Breast epithelium (tissue), 4 donors: Measurements from ENCODE around the gene TFPI. TPM values are rescaled to one million over a fixed set of nuclear protein-coding genes. Genes with fewer than 3 reads are reported as not detected.
"Not testable (repeated sequence)": the region's sequence is repeated elsewhere in the genome, so short reads cannot be mapped to it uniquely, and the experiment has no call there.

Experiments used
- DNase-seq, 2 donors: peaks; one replicate each; pipeline ENCODE4 v3.0.0-alpha.2; 2019; ENCODE audit warnings: low spot score in 2 of 2
- H3K27ac ChIP-seq, 2 donors: fragments of 200-600 bp; sonication (generic) in 1 of 2; one replicate each; pipeline ENCODE4 v1.5.1; 2016 to 2019; ENCODE audit warnings: mild to moderate bottlenecking in 1 of 2
- H3K27me3 ChIP-seq, 2 donors: fragments of 200-600 bp; sonication (generic) in 1 of 2; one replicate each; pipeline versions ENCODE4 v1.5.1 to v1.6.0; 2017 to 2019; ENCODE audit warnings: control low read depth in 1 of 2, mild to moderate bottlenecking in 1 of 2
- H3K36me3 ChIP-seq: fragments of 200-600 bp; one replicate; pipeline ENCODE4 v1.5.1; 2019
- H3K4me1 ChIP-seq, 2 donors: fragments of 200-600 bp; sonication (generic); one replicate each; pipeline ENCODE4 v1.5.1; 2016 to 2019; ENCODE audit warnings: control low read depth in 1 of 2
- H3K4me3 ChIP-seq, 3 donors: fragments of 200-600 bp; sonication (generic); 1 replicate in 2 of 3; 2 replicates in 1 of 3; pipeline ENCODE4 v1.5.1; 2016 to 2019; ENCODE audit warnings: mild to moderate bottlenecking in 3 of 3, moderate library complexity in 2 of 3
- H3K9me3 ChIP-seq, 2 donors: fragments of 200-600 bp; sonication (generic) in 1 of 2; one replicate each; pipeline ENCODE4 v1.5.1; 2016 to 2019; ENCODE audit warnings: control low read depth in 1 of 2
- POLR2A ChIP-seq: fragments of 450-650 bp; IDR thresholded peaks from one replicate; pipeline ENCODE4 v1.6.1; 2016; ENCODE audit warnings: antibody characterized with exemption, mild to moderate bottlenecking, moderate library complexity
- POLR2AphosphoS5 ChIP-seq, 3 donors: sonication (generic); formaldehyde crosslinking; IDR thresholded peaks; one replicate each; pipeline ENCODE4 v1.6.1; 2017; ENCODE audit warnings: antibody characterized with exemption in 3 of 3
- intact Hi-C: fragments of 100-400 bp; cut with DNase I; formaldehyde crosslinking; loops from one replicate; pipeline ENCODE4 v1.15.1; 2023; ENCODE audit warnings: low total_unique reads
- total RNA-seq, 3 donors: library from RNA; depleted of rRNA; stranded (reverse); fragments of >200 nt; gene quantifications; one replicate each; pipeline ENCODE4 v1.1.0, GENCODE V29; 2016
- TF ChIP-seq, protein P1 (sequence below), 3 donors: fragments of 450-650 bp; IDR thresholded peaks; one replicate each; pipeline ENCODE4 v1.5.1; 2016 to 2017; ENCODE audit warnings: antibody characterized with exemption in 3 of 3, mild to moderate bottlenecking in 3 of 3, moderate library complexity in 3 of 3

TFPI gene
- total RNA-seq, 3 donors from 2014 or later = 52.4 to 105 (median 90.1) TPM

DNA sequence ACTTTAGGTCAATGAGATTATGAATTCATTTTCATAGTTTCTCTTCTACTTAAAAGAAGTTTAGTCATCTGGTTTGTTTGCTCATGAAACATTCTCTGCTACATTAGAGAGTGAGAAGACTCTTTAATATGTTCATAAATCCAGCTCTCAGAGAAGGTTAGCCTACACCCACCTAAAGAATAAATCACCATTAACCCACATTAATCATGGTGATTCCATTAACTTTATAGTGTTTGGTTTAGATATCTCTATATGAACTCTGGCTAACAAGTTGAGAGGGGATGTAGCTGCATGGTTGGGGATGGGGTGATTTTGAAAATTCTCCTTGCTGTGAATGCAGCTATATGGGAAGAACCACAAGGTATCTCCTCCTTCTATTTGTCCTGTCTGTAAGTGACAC, 10.7 kb downstream of the TFPI start:
- DNase-seq = no peak
- intact Hi-C loops = no loop called here
- TF ChIP-seq POLR2A = no peak
- TF ChIP-seq POLR2AphosphoS5 (IDR thresholded peaks at IDR 0.05) = no peak
- TF ChIP-seq, protein P1, sequence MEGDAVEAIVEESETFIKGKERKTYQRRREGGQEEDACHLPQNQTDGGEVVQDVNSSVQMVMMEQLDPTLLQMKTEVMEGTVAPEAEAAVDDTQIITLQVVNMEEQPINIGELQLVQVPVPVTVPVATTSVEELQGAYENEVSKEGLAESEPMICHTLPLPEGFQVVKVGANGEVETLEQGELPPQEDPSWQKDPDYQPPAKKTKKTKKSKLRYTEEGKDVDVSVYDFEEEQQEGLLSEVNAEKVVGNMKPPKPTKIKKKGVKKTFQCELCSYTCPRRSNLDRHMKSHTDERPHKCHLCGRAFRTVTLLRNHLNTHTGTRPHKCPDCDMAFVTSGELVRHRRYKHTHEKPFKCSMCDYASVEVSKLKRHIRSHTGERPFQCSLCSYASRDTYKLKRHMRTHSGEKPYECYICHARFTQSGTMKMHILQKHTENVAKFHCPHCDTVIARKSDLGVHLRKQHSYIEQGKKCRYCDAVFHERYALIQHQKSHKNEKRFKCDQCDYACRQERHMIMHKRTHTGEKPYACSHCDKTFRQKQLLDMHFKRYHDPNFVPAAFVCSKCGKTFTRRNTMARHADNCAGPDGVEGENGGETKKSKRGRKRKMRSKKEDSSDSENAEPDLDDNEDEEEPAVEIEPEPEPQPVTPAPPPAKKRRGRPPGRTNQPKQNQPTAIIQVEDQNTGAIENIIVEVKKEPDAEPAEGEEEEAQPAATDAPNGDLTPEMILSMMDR (IDR thresholded peaks at IDR 0.05) = no peak
- H3K27ac ChIP-seq = peak overlapping the region in 1 of 2 donors; percentile 62
- no peaks in the 10 kb centered on the region for H3K9me3 ChIP-seq
- H3K36me3 ChIP-seq = no peaks in the 10 kb centered on the region
- no peak overlapping the region for H3K4me3 ChIP-seq
- no peaks in the 10 kb centered on the region for H3K27me3 ChIP-seq
- H3K4me1 ChIP-seq = no peaks in the 10 kb centered on the region

DNA sequence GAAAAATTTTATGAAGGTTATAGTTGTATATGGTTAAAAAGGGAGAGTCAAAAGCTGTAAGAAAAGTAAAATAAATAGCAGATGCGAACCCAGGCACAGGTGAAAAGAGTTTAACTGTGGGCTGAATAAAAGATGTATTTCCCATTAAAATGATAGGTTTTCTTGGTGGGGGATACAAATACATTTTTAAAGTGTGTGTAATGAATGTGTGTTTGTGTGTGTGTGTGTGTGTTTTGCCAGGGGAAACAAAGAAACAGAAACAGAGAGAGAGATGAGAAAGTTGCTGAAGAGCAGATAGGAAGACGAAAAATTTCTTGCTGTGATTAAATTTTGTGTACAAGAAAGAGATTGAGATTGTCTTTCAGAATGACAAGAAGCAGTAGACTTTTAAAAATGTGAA, 12.1 kb downstream of the TFPI start:
- peak overlapping the region; percentile 58 to 62 for H3K27ac ChIP-seq
- H3K4me1 ChIP-seq = no peaks in the 10 kb centered on the region
- H3K36me3 ChIP-seq = no peaks in the 10 kb centered on the region
- DNase-seq = no peak
- peak overlapping the region in 1 of 3 donors; percentile 14 for H3K4me3 ChIP-seq
- intact Hi-C loops = no loop called here
- no peaks in the 10 kb centered on the region for H3K9me3 ChIP-seq
- TF ChIP-seq POLR2AphosphoS5 (IDR thresholded peaks at IDR 0.05) = no peak
- TF ChIP-seq, protein P1 (IDR thresholded peaks at IDR 0.05) = no peak
- TF ChIP-seq POLR2A = no peak
- H3K27me3 ChIP-seq = no peaks in the 10 kb centered on the region

DNA sequence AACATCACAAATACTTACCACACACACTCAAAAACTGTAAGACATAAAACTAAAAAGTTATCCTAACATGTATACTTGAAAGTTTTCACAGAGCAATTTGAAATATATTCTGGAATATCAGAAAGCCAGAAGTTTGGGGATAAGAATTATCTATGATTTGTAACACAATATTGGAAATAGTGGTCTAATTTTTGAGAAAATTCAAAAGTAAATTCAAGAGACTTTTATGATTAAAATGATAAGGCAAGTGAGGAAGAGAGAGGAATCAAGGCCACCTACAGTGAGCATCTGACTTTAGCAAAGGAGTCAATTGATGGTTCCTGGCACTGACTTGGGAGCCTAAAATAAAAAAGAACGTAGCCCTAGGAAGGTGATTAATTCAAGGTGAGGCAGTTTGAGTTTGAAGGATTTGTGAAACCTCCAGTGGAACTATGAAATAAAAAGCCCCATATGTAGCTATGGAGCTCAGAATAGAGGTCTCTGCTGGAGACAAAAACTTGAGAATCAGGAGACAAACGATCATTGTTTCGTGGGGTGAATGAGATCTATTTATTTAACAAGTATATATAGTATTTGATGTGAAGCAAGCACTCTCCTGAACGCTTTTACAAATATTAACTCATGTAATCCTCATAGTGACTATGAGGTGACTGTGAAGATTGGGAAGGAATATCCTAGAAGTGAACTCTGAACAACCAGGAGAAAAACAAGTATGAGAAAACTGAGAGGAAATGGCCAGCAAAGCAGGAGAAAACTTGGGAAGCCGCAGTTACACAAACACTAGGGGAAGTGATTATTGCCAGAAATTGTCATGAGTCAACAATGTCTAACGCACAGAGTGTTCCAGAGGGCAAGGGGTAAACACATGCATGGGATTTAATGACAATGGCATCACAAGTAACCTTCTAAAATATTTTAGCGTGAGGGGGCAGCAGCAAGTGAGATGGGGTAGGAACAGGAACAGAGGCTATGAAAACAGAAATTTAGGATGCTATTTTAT, 12.8 kb downstream of the TFPI start:
- intact Hi-C loops = no loop called here
- Histone ChIP-seq H3K27ac (peak overlapping the region; percentile 58 to 62), H3K27me3 (no peaks in the 10 kb centered on the region), H3K4me1 (no peaks in the 10 kb centered on the region), H3K4me3 (peak overlapping the region in 1 of 3 donors; percentile 14), H3K9me3 (no peaks in the 10 kb centered on the region), H3K36me3 (no peaks in the 10 kb centered on the region)
- no peak for DNase-seq
- TF ChIP-seq, protein P1 (IDR thresholded peaks at IDR 0.05) = no peak
- peak in 1 of 3 donors; percentile 37 for TF ChIP-seq POLR2AphosphoS5 (IDR thresholded peaks at IDR 0.05)

DNA sequence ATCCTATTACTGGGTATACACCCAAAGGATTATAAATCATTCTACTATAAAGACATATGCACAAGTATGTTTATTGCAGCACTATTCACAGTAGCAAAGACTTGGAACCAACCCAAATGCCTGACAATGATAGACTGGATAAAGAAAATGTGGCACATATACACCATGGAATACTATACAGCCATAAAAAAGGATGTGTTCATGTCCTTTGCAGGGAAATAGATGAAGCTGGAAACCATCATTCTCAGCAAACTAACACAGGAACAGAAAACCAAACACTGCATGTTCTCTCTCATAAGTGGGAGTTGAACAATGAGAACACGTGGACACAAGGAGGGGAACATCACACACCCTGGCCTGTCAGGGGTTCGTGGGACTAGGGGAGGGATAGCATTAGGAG, 16.0 kb downstream of the TFPI start:
- DNase-seq, H3K9me3 ChIP-seq, H3K27ac ChIP-seq, H3K36me3 ChIP-seq, H3K4me1 ChIP-seq, intact Hi-C loops, H3K27me3 ChIP-seq, H3K4me3 ChIP-seq: not testable (repeated sequence)

DNA sequence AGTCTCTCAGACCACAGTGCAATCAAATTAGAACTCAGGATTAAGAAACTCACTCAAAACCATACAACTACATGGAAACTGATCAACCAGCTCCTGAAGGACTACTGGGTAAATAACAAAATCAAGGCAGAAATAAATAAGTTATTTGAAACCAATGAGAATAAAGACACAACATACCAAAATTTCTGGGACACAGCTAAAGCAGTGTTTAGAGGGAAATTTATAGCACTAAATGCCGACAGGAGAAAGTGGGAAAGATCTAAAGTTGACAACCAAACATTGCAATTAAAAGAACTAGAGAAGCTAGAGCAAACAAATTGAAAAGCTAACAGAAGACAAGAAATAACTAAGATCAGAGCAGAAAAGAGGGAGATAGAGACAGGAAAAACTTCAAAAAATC, 18.9 kb downstream of the TFPI start:
- H3K36me3 ChIP-seq, H3K4me1 ChIP-seq, intact Hi-C loops, H3K27ac ChIP-seq, DNase-seq, H3K9me3 ChIP-seq, H3K27me3 ChIP-seq, H3K4me3 ChIP-seq: not testable (repeated sequence)

DNA sequence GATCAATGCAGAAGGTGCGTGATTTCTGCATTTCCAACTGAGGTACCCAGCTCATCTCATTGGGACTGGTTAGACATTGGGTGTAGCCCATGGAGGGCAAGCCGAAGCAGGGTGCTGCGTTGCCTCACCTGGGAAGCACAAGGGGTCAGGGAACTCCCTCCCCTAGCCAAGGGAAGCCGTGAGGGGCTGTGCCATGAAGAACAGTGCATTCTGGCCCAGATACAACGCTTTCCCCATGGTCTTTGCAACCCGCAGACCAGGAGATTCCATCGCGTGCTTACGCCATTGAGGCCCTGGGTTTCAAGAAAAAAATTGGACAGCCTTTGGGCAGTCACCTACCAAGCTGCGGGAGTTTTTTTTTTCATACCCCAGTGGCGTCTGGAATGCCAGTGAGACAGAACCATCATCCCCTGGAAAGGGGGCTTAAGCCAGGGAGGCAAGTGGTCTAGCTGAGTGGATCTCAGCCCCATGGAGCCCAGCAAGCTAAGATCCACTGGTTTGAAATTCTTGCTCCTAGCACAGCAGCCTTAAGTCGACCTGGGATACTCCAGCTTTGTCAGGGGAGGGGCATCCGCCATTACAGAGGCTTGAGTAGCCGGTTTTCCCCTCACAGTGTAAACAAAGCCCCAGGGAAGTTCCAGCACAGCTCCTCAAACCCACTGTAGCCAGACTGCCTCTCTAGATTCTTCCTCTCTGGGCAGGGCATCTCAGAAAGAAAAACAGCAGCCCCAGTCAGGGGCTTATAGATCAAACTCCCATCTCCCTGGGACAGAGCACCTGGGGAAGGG, 21.7 kb downstream of the TFPI start:
- TF ChIP-seq POLR2AphosphoS5 (IDR thresholded peaks at IDR 0.05) (no peak), POLR2A (no peak)
- TF ChIP-seq, protein P1 (IDR thresholded peaks at IDR 0.05) = no peak
- Histone ChIP-seq H3K9me3 (no peaks in the 10 kb centered on the region), H3K36me3 (no peaks in the 10 kb centered on the region), H3K4me3 (no peak overlapping the region), H3K4me1 (no peaks in the 10 kb centered on the region), H3K27me3 (no peaks in the 10 kb centered on the region), H3K27ac (no peak overlapping the region)
- DNase-seq = no peak
- intact Hi-C loops = no loop called here
